Measurements from ENCODE around the gene PRPSAP1. TPM values are rescaled to one million over a fixed set of nuclear protein-coding genes. Genes with fewer than 3 reads are reported as not detected.
"Not testable (repeated sequence)": the region's sequence is repeated elsewhere in the genome, so short reads cannot be mapped to it uniquely, and the experiment has no call there.

The PRPSAP1 gene
- total and polyA plus RNA-seq, 4 donors = 29.7 to 64.4 (median 46.2) TPM

DNA sequence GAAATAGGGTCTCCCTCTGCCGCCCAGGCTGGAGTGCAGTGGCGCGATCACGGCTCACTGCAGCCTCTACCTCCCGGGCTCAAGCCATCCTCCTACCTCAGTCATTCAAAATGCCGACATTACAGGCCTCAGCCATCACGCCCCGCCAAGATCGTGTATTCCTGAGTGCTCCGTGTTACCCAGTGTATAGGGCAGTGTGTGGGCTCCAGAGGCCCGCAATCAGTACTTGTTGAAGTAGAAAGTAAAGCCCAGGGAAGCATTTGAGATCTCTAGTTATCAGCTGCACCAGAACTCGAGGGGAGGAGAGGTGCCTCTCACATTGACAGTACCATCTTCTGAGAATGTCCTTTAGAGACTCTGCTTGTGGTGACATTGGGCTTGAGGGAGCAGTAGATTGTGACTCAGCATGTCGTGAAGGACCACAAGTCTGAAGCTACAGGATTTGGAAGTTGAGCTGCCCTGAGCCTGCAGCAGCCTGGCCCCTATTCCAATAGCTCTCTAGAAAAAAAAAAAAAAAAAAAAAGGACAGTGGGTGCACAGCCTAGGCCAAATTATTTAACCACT, 1.1 kb upstream of the PRPSAP1 start:
- Histone ChIP-seq H3K4me1 (ENCODE audit: control insufficient read depth in 1 of 2, insufficient read depth in 2 of 2, low read length in 2 of 2) (no peaks in the 10 kb centered on the region), H3K36me3 (ENCODE audit: control insufficient read depth in 1 of 2, insufficient read depth in 2 of 2, low read length in 1 of 2) (no peaks in the 10 kb centered on the region), H3K9me3 (ENCODE audit: control insufficient read depth, low read length) (no peaks in the 10 kb centered on the region), H3K4me3 (ENCODE audit: low read length in 2 of 2) (no peak overlapping the region), H3K27me3 (ENCODE audit: control insufficient read depth in 1 of 2, insufficient read depth in 2 of 2, low read length in 1 of 2) (peaks cover 0 to 2% of the 10 kb centered on the region in 2 donors), H3K27ac (ENCODE audit: low read depth in 1 of 2, low read length in 2 of 2) (no peak overlapping the region)
- DNase-seq (peak in 1 of 2 donors; percentile 33), ATAC-seq (ENCODE audit: low FRiP score) (no peak)
- WGBS, 2 donors = 50 to 55% methylated on average over 13 of the region's 13 CpGs
- intact Hi-C loops (cut with DNase I) = loop anchor here (5.0 to 10.0 kb wide), 2 partner anchors 32 to 50 kb away; partner anchors contain the start of gene QRICH2 (in 1 of the 2)

DNA sequence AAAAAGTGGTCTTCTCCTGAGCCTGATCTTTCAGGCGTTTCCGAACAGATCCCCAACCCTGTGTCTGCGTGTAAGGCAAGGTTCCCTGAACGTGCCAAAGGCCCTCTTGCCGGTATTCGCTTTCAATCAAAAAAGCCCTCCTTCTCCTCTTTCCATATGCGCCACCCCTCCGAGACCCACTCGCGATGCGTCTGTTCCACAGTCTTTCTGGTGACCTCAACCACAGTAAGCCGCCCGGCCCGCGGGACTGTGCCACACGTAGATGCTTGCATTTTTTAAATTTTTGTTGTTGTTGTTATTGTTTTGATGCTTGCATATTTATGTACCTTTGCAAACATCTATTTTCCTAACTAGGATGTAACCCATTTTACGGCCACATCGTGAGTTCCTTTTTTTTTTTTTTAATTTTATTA, 607 bp upstream of the PRPSAP1 start:
- Histone ChIP-seq H3K27me3 (ENCODE audit: control insufficient read depth in 1 of 2, insufficient read depth in 2 of 2, low read length in 1 of 2) (peaks cover 0 to 2% of the 10 kb centered on the region in 2 donors), H3K27ac (ENCODE audit: low read depth in 1 of 2, low read length in 2 of 2) (no peak overlapping the region), H3K36me3 (ENCODE audit: control insufficient read depth in 1 of 2, insufficient read depth in 2 of 2, low read length in 1 of 2) (no peaks in the 10 kb centered on the region), H3K9me3 (ENCODE audit: control insufficient read depth, low read length) (no peaks in the 10 kb centered on the region), H3K4me1 (ENCODE audit: control insufficient read depth in 1 of 2, insufficient read depth in 2 of 2, low read length in 2 of 2) (no peaks in the 10 kb centered on the region), H3K4me3 (ENCODE audit: low read length in 2 of 2) (peak overlapping the region; percentile 59 to 80)
- intact Hi-C loops (cut with DNase I) = loop anchor here (5.0 to 10.0 kb wide), 2 partner anchors 33 to 50 kb away; partner anchors contain the start of gene QRICH2 (in 1 of the 2)
- WGBS, 2 donors = 0 to 1% methylated on average over 18 of the region's 18 CpGs
- DNase-seq = peak in 1 of 2 donors; percentile 12
- ATAC-seq (ENCODE audit: low FRiP score) = no peak

DNA sequence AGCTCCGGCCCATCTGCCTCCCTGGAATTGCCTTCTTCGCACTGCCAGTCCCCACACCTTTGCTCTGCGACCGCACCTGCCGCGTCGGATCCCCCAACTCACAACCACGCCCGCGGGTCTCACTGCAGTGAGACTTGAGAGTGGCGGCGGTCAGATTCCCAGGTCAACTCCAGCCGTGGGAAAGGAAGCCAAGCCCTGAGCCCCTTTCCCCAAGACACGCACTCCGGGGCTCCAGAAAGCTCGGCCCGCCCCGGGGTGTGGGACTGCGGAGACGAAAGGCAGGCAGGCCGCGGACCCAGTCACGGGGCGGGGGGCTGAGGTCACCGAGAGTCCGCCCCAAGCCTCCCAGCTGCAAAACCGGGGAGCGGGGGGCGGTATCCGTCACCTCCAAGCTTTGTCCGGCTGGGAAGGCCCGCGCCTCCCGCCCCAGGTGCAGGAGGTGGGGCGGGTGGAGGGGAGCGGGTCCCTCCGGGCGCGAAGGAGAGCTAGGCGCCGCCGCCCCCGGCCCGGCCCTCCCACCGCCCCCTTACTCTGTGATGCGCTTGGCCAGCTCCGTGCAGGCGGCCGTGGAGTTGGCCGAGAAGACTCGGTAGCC, 615 bp downstream of the PRPSAP1 start:
- peak; percentile 26 for ATAC-seq (ENCODE audit: low FRiP score)
- no peaks in the 10 kb centered on the region for H3K9me3 ChIP-seq (ENCODE audit: control insufficient read depth, low read length)
- peak; percentile 59 to 80 for DNase-seq
- no peaks in the 10 kb centered on the region for H3K4me1 ChIP-seq (ENCODE audit: control insufficient read depth in 1 of 2, insufficient read depth in 2 of 2, low read length in 2 of 2)
- peak overlapping the region; percentile 59 to 80 for H3K4me3 ChIP-seq (ENCODE audit: low read length in 2 of 2)
- no peaks in the 10 kb centered on the region for H3K36me3 ChIP-seq (ENCODE audit: control insufficient read depth in 1 of 2, insufficient read depth in 2 of 2, low read length in 1 of 2)
- peaks cover 0 to 2% of the 10 kb centered on the region in 2 donors for H3K27me3 ChIP-seq (ENCODE audit: control insufficient read depth in 1 of 2, insufficient read depth in 2 of 2, low read length in 1 of 2)
- WGBS, 2 donors = 0 to 1% methylated on average over 44 to 51 of the region's 51 CpGs
- peak overlapping the region in 1 of 2 donors; percentile 20 for H3K27ac ChIP-seq (ENCODE audit: low read depth in 1 of 2, low read length in 2 of 2)
- intact Hi-C loops (cut with DNase I) = loop anchor here (5.0 to 10.0 kb wide), 2 partner anchors 34 to 48 kb away; partner anchors contain the start of gene QRICH2 (in 1 of the 2)

DNA sequence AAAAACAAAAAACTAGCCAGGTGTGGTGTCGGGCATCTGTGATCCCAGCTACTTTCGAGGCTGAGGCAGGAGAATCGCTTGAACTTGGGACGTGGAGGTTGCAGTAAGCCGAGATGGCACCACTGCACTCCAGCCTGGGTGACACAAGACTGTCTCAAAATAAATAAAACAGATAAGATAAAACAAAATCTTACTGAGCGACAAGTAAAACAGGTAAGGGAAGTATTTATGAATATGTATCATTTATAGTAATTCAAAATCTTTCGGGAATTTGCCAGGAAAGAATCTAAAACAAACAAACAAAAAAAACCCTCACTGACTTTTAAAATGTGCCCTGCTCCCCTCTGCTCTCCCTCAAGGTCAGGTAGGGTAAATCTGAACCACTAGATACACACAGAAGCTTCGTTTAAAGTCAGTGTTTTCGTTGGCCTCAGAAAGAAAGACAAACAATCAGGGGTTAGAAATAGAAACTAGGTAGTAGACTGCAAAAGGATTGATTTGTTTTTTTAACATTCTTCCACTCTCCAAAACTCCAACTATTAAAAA, 2.1 kb downstream of the PRPSAP1 start:
- Histone ChIP-seq H3K27ac (ENCODE audit: low read depth in 1 of 2, low read length in 2 of 2) (no peak overlapping the region), H3K9me3 (ENCODE audit: control insufficient read depth, low read length) (no peaks in the 10 kb centered on the region), H3K27me3 (ENCODE audit: control insufficient read depth in 1 of 2, insufficient read depth in 2 of 2, low read length in 1 of 2) (peaks cover 0 to 2% of the 10 kb centered on the region in 2 donors), H3K4me1 (ENCODE audit: control insufficient read depth in 1 of 2, insufficient read depth in 2 of 2, low read length in 2 of 2) (no peaks in the 10 kb centered on the region), H3K4me3 (ENCODE audit: low read length in 2 of 2) (no peak overlapping the region), H3K36me3 (ENCODE audit: control insufficient read depth in 1 of 2, insufficient read depth in 2 of 2, low read length in 1 of 2) (peaks cover 0 to 3% of the 10 kb centered on the region in 2 donors)
- intact Hi-C loops (cut with DNase I) = loop anchor here (5.0 to 10.0 kb wide), 2 partner anchors 36 to 47 kb away; partner anchors contain the start of gene QRICH2 (in 1 of the 2)
- WGBS, 2 donors = 56 to 57% methylated on average over 9 of the region's 9 CpGs
- ATAC-seq (ENCODE audit: low FRiP score) = no peak
- no peak for DNase-seq

DNA sequence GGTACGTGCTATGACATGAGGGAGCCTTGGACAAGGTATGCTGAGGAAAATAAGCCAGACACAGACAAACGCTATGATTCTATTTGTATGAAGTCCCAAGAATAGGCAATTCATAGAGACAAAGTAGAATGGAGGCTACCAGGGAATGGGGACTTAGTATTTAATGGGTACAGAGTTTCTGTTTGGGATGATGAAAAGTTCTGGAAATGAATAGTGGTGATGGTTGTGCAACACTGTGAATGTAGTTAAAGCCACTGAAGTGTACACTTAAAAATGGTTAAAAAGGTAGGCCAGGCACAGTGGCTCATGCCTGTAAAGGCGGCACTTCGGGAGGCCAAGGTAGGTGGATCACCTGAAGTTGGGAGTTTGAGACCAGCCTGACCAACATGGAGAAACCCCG, 3.3 kb downstream of the PRPSAP1 start:
- ATAC-seq (ENCODE audit: low FRiP score) = no peak
- intact Hi-C loops (cut with DNase I) = loop anchor here (5.0 to 10.0 kb wide), 2 partner anchors 37 to 46 kb away; partner anchors contain the start of gene QRICH2 (in 1 of the 2)
- DNase-seq = no peak
- Histone ChIP-seq H3K4me3 (ENCODE audit: low read length in 2 of 2) (no peak overlapping the region), H3K27me3 (ENCODE audit: control insufficient read depth in 1 of 2, insufficient read depth in 2 of 2, low read length in 1 of 2) (peaks cover 0 to 2% of the 10 kb centered on the region in 2 donors), H3K36me3 (ENCODE audit: control insufficient read depth in 1 of 2, insufficient read depth in 2 of 2, low read length in 1 of 2) (peaks cover 3% of the 10 kb centered on the region in 2 donors), H3K4me1 (ENCODE audit: control insufficient read depth in 1 of 2, insufficient read depth in 2 of 2, low read length in 2 of 2) (no peaks in the 10 kb centered on the region), H3K9me3 (ENCODE audit: control insufficient read depth, low read length) (no peaks in the 10 kb centered on the region), H3K27ac (ENCODE audit: low read depth in 1 of 2, low read length in 2 of 2) (no peak overlapping the region)
- 96 to 97% methylated on average over 5 of the region's 5 CpGs for WGBS, 2 donors

DNA sequence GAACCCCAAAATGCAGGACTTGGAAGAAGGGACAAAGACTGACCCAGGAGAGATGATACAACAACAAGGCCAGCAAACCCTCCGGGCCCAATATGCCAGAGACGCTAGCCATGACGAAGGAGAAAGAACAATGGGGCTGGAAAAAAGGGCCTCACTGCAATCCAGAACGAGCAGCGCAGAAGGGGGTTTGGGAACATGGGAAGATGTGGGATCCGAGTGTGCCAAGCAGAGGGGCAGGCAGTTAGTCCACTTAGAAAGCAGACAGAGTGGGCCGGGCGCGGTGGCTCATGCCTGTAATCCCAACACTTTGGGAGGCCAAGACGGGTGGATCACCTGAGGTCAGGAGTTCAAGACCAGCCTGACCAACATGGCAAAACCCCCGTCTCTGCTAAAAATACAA, 6.8 kb downstream of the PRPSAP1 start:
- H3K4me3 ChIP-seq (ENCODE audit: low read length in 2 of 2); H3K9me3 ChIP-seq (ENCODE audit: control insufficient read depth, low read length); ATAC-seq (ENCODE audit: low FRiP score); H3K27me3 ChIP-seq (ENCODE audit: control insufficient read depth in 1 of 2, insufficient read depth in 2 of 2, low read length in 1 of 2); H3K27ac ChIP-seq (ENCODE audit: low read depth in 1 of 2, low read length in 2 of 2); intact Hi-C loops (cut with DNase I); H3K4me1 ChIP-seq (ENCODE audit: control insufficient read depth in 1 of 2, insufficient read depth in 2 of 2, low read length in 2 of 2); H3K36me3 ChIP-seq (ENCODE audit: control insufficient read depth in 1 of 2, insufficient read depth in 2 of 2, low read length in 1 of 2): not testable (repeated sequence)
- 91 to 95% methylated on average over 11 of the region's 11 CpGs for WGBS, 2 donors
- peak; percentile 35 to 62 for DNase-seq

DNA sequence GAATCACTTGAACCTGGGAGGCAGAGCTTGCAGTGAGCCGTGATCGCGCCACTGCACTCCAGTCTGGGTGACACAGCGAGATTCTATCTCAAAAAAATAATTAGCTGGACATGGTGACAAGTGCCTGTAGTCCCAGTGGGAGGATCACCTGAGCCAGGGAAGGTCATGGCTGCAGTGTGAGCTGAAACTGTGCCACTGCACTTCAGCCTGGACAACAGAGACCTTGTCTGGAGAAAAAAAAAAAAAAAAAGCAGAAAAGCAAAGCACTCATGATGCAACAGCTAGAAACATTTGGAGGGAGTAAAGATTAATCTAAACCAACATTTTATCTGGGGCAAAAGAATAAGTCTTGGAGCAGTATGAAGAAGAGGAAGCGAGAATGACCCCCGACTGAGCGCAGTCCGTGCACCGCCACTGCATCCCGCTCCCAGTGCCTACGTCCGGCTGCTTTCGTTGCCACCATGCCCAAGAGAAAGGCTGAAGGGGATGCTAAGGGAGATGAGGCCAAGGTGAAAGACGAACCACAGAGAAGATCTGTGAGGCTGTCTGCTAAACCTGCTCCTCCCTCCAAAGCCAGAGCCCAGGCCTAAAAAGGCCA, 8.2 kb downstream of the PRPSAP1 start:
- intact Hi-C loops (cut with DNase I) = no loop called here
- ATAC-seq (ENCODE audit: low FRiP score) (no peak), DNase-seq (peak in 1 of 2 donors; percentile 20)
- H3K9me3 ChIP-seq (ENCODE audit: control insufficient read depth, low read length) = no peaks in the 10 kb centered on the region
- no peaks in the 10 kb centered on the region for H3K4me1 ChIP-seq (ENCODE audit: control insufficient read depth in 1 of 2, insufficient read depth in 2 of 2, low read length in 2 of 2)
- no peak overlapping the region for H3K27ac ChIP-seq (ENCODE audit: low read depth in 1 of 2, low read length in 2 of 2)
- no peaks in the 10 kb centered on the region for H3K27me3 ChIP-seq (ENCODE audit: control insufficient read depth in 1 of 2, insufficient read depth in 2 of 2, low read length in 1 of 2)
- 94 to 95% methylated on average over 14 of the region's 14 CpGs for WGBS, 2 donors
- no peak overlapping the region for H3K4me3 ChIP-seq (ENCODE audit: low read length in 2 of 2)
- H3K36me3 ChIP-seq (ENCODE audit: control insufficient read depth in 1 of 2, insufficient read depth in 2 of 2, low read length in 1 of 2) = peaks cover 3% of the 10 kb centered on the region in 2 donors

DNA sequence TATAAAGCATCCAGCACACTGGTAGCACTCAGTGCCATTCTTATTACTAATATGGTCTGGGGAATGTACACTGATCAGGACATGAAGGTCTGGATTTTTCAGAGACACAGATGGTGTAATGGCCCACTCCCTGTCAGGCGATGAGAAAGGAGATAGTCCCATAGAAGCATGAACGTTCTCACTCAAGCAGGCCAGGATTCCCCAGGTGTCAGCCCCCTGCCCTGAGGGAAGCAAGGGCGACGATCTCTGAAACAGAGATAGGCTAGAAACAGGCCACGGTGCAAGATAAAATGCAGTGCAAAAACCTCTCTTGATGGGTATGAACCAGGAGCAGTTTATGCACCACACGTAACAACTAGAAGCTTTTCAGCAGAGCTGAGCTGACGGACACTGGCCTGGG, 10.6 kb downstream of the PRPSAP1 start:
- ATAC-seq (ENCODE audit: low FRiP score) (no peak), DNase-seq (peak in 1 of 2 donors; percentile 25)
- no peaks in the 10 kb centered on the region for H3K9me3 ChIP-seq (ENCODE audit: control insufficient read depth, low read length)
- intact Hi-C loops (cut with DNase I) = no loop called here
- H3K4me3 ChIP-seq (ENCODE audit: low read length in 2 of 2) = no peak overlapping the region
- H3K27me3 ChIP-seq (ENCODE audit: control insufficient read depth in 1 of 2, insufficient read depth in 2 of 2, low read length in 1 of 2) = no peaks in the 10 kb centered on the region
- 91 to 93% methylated on average over 7 of the region's 7 CpGs for WGBS, 2 donors
- peaks cover 3% of the 10 kb centered on the region in 2 donors for H3K36me3 ChIP-seq (ENCODE audit: control insufficient read depth in 1 of 2, insufficient read depth in 2 of 2, low read length in 1 of 2)
- H3K27ac ChIP-seq (ENCODE audit: low read depth in 1 of 2, low read length in 2 of 2) = no peak overlapping the region
- peaks cover 0 to 3% of the 10 kb centered on the region in 2 donors for H3K4me1 ChIP-seq (ENCODE audit: control insufficient read depth in 1 of 2, insufficient read depth in 2 of 2, low read length in 2 of 2)

Measured in aorta (tissue), 5 donors.